ENCODE data around the gene NIT2. TPM values are rescaled to one million over a fixed set of nuclear protein-coding genes. Genes with fewer than 3 reads are reported as not detected.

The NIT2 gene
- total and polyA plus RNA-seq, 10 of the 15 experiments (the other 5 are each of a cell fraction or from before 2014, with no cell fraction given): 49.3 to 215 (median 76.4) TPM

GRCh38 chr3:100324044-100324443, 10.5 kb upstream of the NIT2 start:
- Histone ChIP-seq H3K4me2 (ENCODE audit: control insufficient read depth, insufficient read depth) (no peak overlapping the region), H4K20me1 (ENCODE audit: control insufficient read depth, insufficient read depth) (no peaks in the 10 kb centered on the region), H3K27ac (ENCODE audit: control insufficient read depth, insufficient read depth) (no peak overlapping the region), H3K79me2 (ENCODE audit: control insufficient read depth, insufficient read depth, low read length) (no peaks in the 10 kb centered on the region), H3K9ac (ENCODE audit: control insufficient read depth, insufficient read depth, low read length) (no peak overlapping the region), H3K36me3 (ENCODE audit: control insufficient read depth in 2 of 2, insufficient read depth in 2 of 2, low read length in 1 of 2) (no peaks in the 10 kb centered on the region; a peak in 1 of 4 replicates), H3K27me3 (replicated peaks in 1 of 2; ENCODE audit: control insufficient read depth in 2 of 2, insufficient read depth in 2 of 2, low read length in 1 of 2) (no peaks in the 10 kb centered on the region), H2AFZ (ENCODE audit: control insufficient read depth, low read depth, low read length) (no peak overlapping the region), H3K4me1 (ENCODE audit: control insufficient read depth, insufficient read depth, low read length) (no peaks in the 10 kb centered on the region), H3K9me3 (replicated peaks; ENCODE audit: control insufficient read depth, insufficient read depth, low read length) (no peaks in the 10 kb centered on the region), H3K4me3 (no peak overlapping the region)
- TF ChIP-seq REST (IDR thresholded peaks at IDR 0.05; ENCODE audit: low read depth, low read length): no peak
- no peak for TF ChIP-seq ZBTB40 (IDR thresholded peaks at IDR 0.05; ENCODE audit: borderline replicate concordance)
- TF ChIP-seq, protein P1, sequence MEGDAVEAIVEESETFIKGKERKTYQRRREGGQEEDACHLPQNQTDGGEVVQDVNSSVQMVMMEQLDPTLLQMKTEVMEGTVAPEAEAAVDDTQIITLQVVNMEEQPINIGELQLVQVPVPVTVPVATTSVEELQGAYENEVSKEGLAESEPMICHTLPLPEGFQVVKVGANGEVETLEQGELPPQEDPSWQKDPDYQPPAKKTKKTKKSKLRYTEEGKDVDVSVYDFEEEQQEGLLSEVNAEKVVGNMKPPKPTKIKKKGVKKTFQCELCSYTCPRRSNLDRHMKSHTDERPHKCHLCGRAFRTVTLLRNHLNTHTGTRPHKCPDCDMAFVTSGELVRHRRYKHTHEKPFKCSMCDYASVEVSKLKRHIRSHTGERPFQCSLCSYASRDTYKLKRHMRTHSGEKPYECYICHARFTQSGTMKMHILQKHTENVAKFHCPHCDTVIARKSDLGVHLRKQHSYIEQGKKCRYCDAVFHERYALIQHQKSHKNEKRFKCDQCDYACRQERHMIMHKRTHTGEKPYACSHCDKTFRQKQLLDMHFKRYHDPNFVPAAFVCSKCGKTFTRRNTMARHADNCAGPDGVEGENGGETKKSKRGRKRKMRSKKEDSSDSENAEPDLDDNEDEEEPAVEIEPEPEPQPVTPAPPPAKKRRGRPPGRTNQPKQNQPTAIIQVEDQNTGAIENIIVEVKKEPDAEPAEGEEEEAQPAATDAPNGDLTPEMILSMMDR (IDR thresholded peaks at IDR 0.05 in 2 of 3, conservative IDR thresholded peaks at IDR 0.05 in 1 of 3; ENCODE audit: control insufficient read depth in 2 of 3, extremely low read depth in 1 of 3, insufficient read depth in 1 of 3, low read depth in 3 of 3, low read length in 3 of 3): no peak
- ATAC-seq (no peak), DNase-seq (ENCODE audit: low read depth, low spot score) (no peak), FAIRE-seq (no peak)
- BruUV-seq (replicated peaks): no TSS peak
- CTCF ChIA-PET: interaction anchor here (0.7 to 2.8 kb wide), 4 partner anchors 11 to 267 kb away, joined by 3 to 6 read pairs (median 3); partner anchors contain the start of gene TBC1D23
- POLR2A ChIA-PET: no interaction called here
- SMC1A ChIA-PET (ENCODE audit: uncharacterized antibody, unreplicated experiment): interaction anchor here (0.7 to 0.9 kb wide), 2 partner anchors 10 to 261 kb away, joined by 3 read pairs; no protein-coding TSS in a partner anchor
- in situ Hi-C loops (cut with MboI) (no loop called here), intact Hi-C loops (cut with micrococcal nuclease; ENCODE audit: unreplicated experiment) (no loop called here)
- RAD21 ChIA-PET (ENCODE audit: unreplicated experiment): no interaction called here
